Activated naive CD4-positive, alpha-beta T cell treated with Interleukin-2 at 50 U/mL for 16 hours (primary cell): ENCODE data around the gene LRTM2.

Source experiments
- DNase-seq: peaks from one replicate; pipeline ENCODE4 v3.0.0-alpha.2; 2020

The LRTM2 gene

GRCh38 chr12:1820191-1820895 lies at the start of gene LRTM2:
Gene LRTM2 (plus strand): TSS chr12:1820565. CDS start chr12:1828149, 7,584 bp downstream.
- DNase-seq, result no peak

GRCh38 chr12:1773937-1774655 lies 46.3 kb upstream of the LRTM2 start:
- no peak for DNase-seq

- DNase-seq, result no peak
Measured at GRCh38 chr12:1776170-1776921, 44.0 kb upstream of the LRTM2 start.

GRCh38 chr12:1777798-1778197 lies 42.6 kb upstream of the LRTM2 start:
- no peak for DNase-seq

- DNase-seq, result no peak
Measured at GRCh38 chr12:1778911-1779310, 41.5 kb upstream of the LRTM2 start.

- no peak for DNase-seq
Measured at GRCh38 chr12:1779783-1780182, 40.6 kb upstream of the LRTM2 start.

- no peak for DNase-seq
Measured at GRCh38 chr12:1781772-1782171, 38.6 kb upstream of the LRTM2 start.

- no peak for DNase-seq
Measured at GRCh38 chr12:1782215-1782614, 38.1 kb upstream of the LRTM2 start.

- DNase-seq, result no peak
Measured at GRCh38 chr12:1787714-1788113, 32.7 kb upstream of the LRTM2 start.

GRCh38 chr12:1790444-1790843 lies 29.9 kb upstream of the LRTM2 start:
- DNase-seq, result no peak

- peak; percentile 67 for DNase-seq
Measured at GRCh38 chr12:1791104-1791841, 29.1 kb upstream of the LRTM2 start.

- no peak for DNase-seq
Measured at GRCh38 chr12:1792406-1792805, 28.0 kb upstream of the LRTM2 start.

- DNase-seq, result no peak
Measured at GRCh38 chr12:1793426-1794210, 26.7 kb upstream of the LRTM2 start.

GRCh38 chr12:1794440-1795090 lies 25.8 kb upstream of the LRTM2 start:
- no peak for DNase-seq

GRCh38 chr12:1795221-1795784 lies 25.1 kb upstream of the LRTM2 start:
- no peak for DNase-seq

- DNase-seq, result peak; percentile 96
Measured at GRCh38 chr12:1795785-1796514, 24.4 kb upstream of the LRTM2 start.

- DNase-seq, result peak; percentile 47
Measured at GRCh38 chr12:1796515-1797010, 23.8 kb upstream of the LRTM2 start.

- DNase-seq, result peak; percentile 63
Measured at GRCh38 chr12:1797011-1797901, 23.1 kb upstream of the LRTM2 start.

- DNase-seq, result no peak
Measured at GRCh38 chr12:1797991-1798640, 22.2 kb upstream of the LRTM2 start.
